ENCODE measurements around the gene ANXA2.

- TF ChIP-seq EZH2phosphoT487 (IDR thresholded peaks at IDR 0.05; ENCODE audit: insufficient read depth, low read depth), result no peak
- TF ChIP-seq EZH2 (IDR thresholded peaks at IDR 0.05; ENCODE audit: insufficient read depth, poor library complexity, severe bottlenecking), result no peak
These were observed 96.8 kb downstream of the ANXA2 start for GRCh38 chr15:60301024-60301423.

All from GM23248 (cell line).